PC-9 (cell line): ENCODE data around the gene ATRNL1. TPM values are rescaled to one million over a fixed set of nuclear protein-coding genes. Genes with fewer than 3 reads are reported as not detected.

Source experiments
- BruUV-seq: library from RNA; stranded (reverse); fragments of 400-500 nt; replicated peaks from 2 replicates; lab custom pipeline; 2021; lab: Mats Ljungman, UMichigan
- CTCF ChIA-PET: fragments of 300-600 bp; sonication (Branson Sonifier 250); formaldehyde crosslinking; loops from one replicate; lab custom pipeline; 2022; ENCODE audit warnings: antibody characterized with exemption; lab: Charles Lee
- POLR2A ChIA-PET: fragments of 300-600 bp; sonication (Branson Sonifier 250); formaldehyde crosslinking; loops from one replicate; lab custom pipeline; 2022; ENCODE audit warnings: antibody characterized with exemption; ENCODE audit not compliant: unreplicated experiment; lab: Charles Lee
- DNase-seq, 2 experiments: peaks; one replicate each; pipeline versions ENCODE4 v3.0.0 to v3.0.0-alpha.2; 2015 to 2022; ENCODE audit warnings: mixed read lengths in 1 of 2
- H2AFZ ChIP-seq: fragments of 200-600 bp; sonication (generic); 2 replicates; pipeline ENCODE4 v1.8.1; 2017; ENCODE audit warnings: antibody characterized with exemption
- H3F3A ChIP-seq: fragments of 200-600 bp; sonication (generic); 2 replicates; pipeline ENCODE4 v1.8.1; 2017; ENCODE audit warnings: antibody characterized with exemption, mild to moderate bottlenecking, low read depth; ENCODE audit not compliant: insufficient read depth
- H3K27ac ChIP-seq: fragments of 200-600 bp; sonication (generic); 2 replicates; pipeline ENCODE4 v1.6.1; 2016; ENCODE audit warnings: mixed run types
- H3K27me3 ChIP-seq: fragments of 200-600 bp; sonication (generic); 2 replicates; pipeline ENCODE4 v1.6.1; 2016; ENCODE audit warnings: low read depth, mixed run types; ENCODE audit not compliant: insufficient read depth
- H3K36me3 ChIP-seq: fragments of 200-600 bp; sonication (generic); 2 replicates; pipeline ENCODE4 v1.6.1; 2016; ENCODE audit warnings: low read depth, mixed run types
- H3K4me1 ChIP-seq: fragments of 200-600 bp; sonication (generic); replicated peaks from 2 replicates; pipeline ENCODE4 v1.6.1; 2016; ENCODE audit warnings: mixed run types; ENCODE audit not compliant: insufficient read depth
- H3K4me2 ChIP-seq: fragments of 200-600 bp; sonication (generic); 2 replicates; pipeline ENCODE4 v1.6.1; 2017; ENCODE audit warnings: mixed run types
- H3K4me3 ChIP-seq: fragments of 200-600 bp; sonication (generic); 2 replicates; pipeline ENCODE4 v1.6.1; 2016; ENCODE audit warnings: mixed run types
- H3K79me2 ChIP-seq: fragments of 200-600 bp; sonication (generic); 2 replicates; pipeline ENCODE4 v1.6.1; 2017; ENCODE audit warnings: low read depth, mixed run types
- H3K9me2 ChIP-seq: fragments of 200-600 bp; sonication (generic); 2 replicates; pipeline ENCODE4 v1.8.1; 2017; ENCODE audit warnings: mild to moderate bottlenecking; ENCODE audit not compliant: insufficient read depth
- H3K9me3 ChIP-seq: fragments of 200-600 bp; sonication (generic); 2 replicates; pipeline ENCODE4 v1.8.1; 2016; ENCODE audit warnings: low read depth; ENCODE audit not compliant: insufficient read depth
- H4K20me1 ChIP-seq: fragments of 200-600 bp; sonication (generic); 2 replicates; pipeline ENCODE4 v1.8.1; 2017; ENCODE audit not compliant: insufficient read depth
- CTCF ChIP-seq: fragments of 200-600 bp; sonication (generic); conservative IDR thresholded peaks from 2 replicates; pipeline ENCODE4 v1.6.1; 2017; ENCODE audit warnings: mixed run types, antibody characterized with exemption, mild to moderate bottlenecking, moderate library complexity
- EZH2 ChIP-seq: fragments of 200-600 bp; sonication (generic); IDR thresholded peaks from 2 replicates; pipeline ENCODE4 v1.8.0; 2017; ENCODE audit warnings: antibody characterized with exemption, low read depth
- intact Hi-C: fragments of 100-400 bp; cut with micrococcal nuclease; formaldehyde crosslinking; loops from one replicate; pipeline ENCODE4 v1.10.0; 2022; ENCODE audit not compliant: unreplicated experiment
- total RNA-seq: library from RNA; stranded (reverse); gene quantifications from 2 replicates; pipeline ENCODE4 v1.2.3, GENCODE V29; 2021

Gene ATRNL1
- total RNA-seq, 1 experiment from 2014 or later = not detected

- Histone ChIP-seq H3K4me3 (no peak overlapping the region), H3K27ac (no peak overlapping the region), H3K9me3 (no peaks in the 10 kb centered on the region), H3K4me1 (no peaks in the 10 kb centered on the region), H3K27me3 (no peaks in the 10 kb centered on the region), H3K9me2 (no peaks in the 10 kb centered on the region), H2AFZ (no peak overlapping the region), H4K20me1 (no peaks in the 10 kb centered on the region), H3K4me2 (no peak overlapping the region), H3K79me2 (no peaks in the 10 kb centered on the region), H3K36me3 (no peaks in the 10 kb centered on the region), H3F3A (no peaks in the 10 kb centered on the region)
- intact Hi-C loops = no loop called here
- BruUV-seq = no TSS peak
- POLR2A ChIA-PET = no interaction called here
- TF ChIP-seq CTCF (no peak), EZH2 (no peak)
- CTCF ChIA-PET = no interaction called here
- DNase-seq = no peak
These were observed 603.6 kb downstream of the ATRNL1 start for GRCh38 chr10:115696747-115697146.

GRCh38 chr10:115706026-115706425 lies 612.9 kb downstream of the ATRNL1 start:
- no peak for DNase-seq
- Histone ChIP-seq H3K4me1 (no peaks in the 10 kb centered on the region), H3F3A (no peaks in the 10 kb centered on the region), H3K9me2 (no peaks in the 10 kb centered on the region), H3K4me2 (no peak overlapping the region), H3K27ac (no peak overlapping the region), H3K27me3 (no peaks in the 10 kb centered on the region), H3K4me3 (no peak overlapping the region), H3K79me2 (no peaks in the 10 kb centered on the region), H3K36me3 (no peaks in the 10 kb centered on the region), H2AFZ (no peak overlapping the region), H4K20me1 (no peaks in the 10 kb centered on the region), H3K9me3 (no peaks in the 10 kb centered on the region)
- POLR2A ChIA-PET = no interaction called here
- no TSS peak for BruUV-seq
- TF ChIP-seq EZH2 = no peak
- no peak for TF ChIP-seq CTCF
- intact Hi-C loops = loop anchor here (2.0 to 5.0 kb wide), 2 partner anchors 583 to 681 kb away; no protein-coding TSS in a partner anchor
- CTCF ChIA-PET = no interaction called here

- no peak overlapping the region for H3K4me3 ChIP-seq
- H3K79me2 ChIP-seq = no peaks in the 10 kb centered on the region
- no peak for DNase-seq
- no peak for TF ChIP-seq EZH2
- TF ChIP-seq CTCF = peak; percentile 58
- intact Hi-C loops = loop anchor here (2.0 to 5.0 kb wide), 2 partner anchors 582 to 681 kb away; no protein-coding TSS in a partner anchor
- no peaks in the 10 kb centered on the region for H3K27me3 ChIP-seq
- H3K9me2 ChIP-seq = no peaks in the 10 kb centered on the region
- no peaks in the 10 kb centered on the region for H3F3A ChIP-seq
- H3K9me3 ChIP-seq = no peaks in the 10 kb centered on the region
- no peak overlapping the region for H3K27ac ChIP-seq
- POLR2A ChIA-PET = no interaction called here
- BruUV-seq = no TSS peak
- H2AFZ ChIP-seq = no peak overlapping the region
- no peaks in the 10 kb centered on the region for H3K36me3 ChIP-seq
- H4K20me1 ChIP-seq = no peaks in the 10 kb centered on the region
- H3K4me2 ChIP-seq = no peak overlapping the region
- no peaks in the 10 kb centered on the region for H3K4me1 ChIP-seq
- CTCF ChIA-PET = no interaction called here
These were observed 613.4 kb downstream of the ATRNL1 start for GRCh38 chr10:115706488-115707076.
